Measurements from ENCODE around the gene GINM1.

The GINM1 gene

GRCh38 chr6:149567194-149567586 lies 1.0 kb downstream of the GINM1 start:
- no peak for TF ChIP-seq CTCF (IDR thresholded peaks at IDR 0.05)

DNA sequence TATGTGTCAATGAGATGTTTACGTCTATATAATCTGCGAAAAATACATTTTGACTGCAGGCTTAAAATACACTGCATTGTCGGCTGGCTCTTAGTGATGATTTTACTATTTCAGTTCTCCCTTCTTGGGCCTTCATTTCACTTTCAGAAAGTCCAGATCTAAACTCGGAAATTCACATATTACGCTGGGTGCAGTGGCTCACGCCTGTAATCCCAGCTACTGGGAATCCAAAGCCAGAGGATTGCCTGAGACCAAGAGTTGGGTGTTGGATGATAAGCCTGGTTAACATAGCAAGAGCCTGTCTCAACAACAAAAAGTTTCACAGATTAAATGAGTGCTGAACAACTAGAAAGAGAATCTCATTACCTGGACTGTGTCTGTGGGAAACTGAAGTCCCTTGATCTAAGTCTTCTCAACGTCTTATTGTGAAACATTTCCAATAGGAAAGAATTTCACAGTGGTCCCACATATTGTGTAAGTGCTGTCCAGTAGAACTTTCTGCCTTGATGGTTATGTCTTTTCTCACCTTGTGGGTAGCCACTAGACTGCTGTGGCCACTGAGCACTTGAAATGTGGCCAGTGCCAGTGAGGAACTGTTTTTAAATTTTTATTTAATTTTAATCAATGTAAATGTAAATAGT lies 1.9 kb downstream of the GINM1 start:
- no peak for TF ChIP-seq CTCF (IDR thresholded peaks at IDR 0.05)

DNA sequence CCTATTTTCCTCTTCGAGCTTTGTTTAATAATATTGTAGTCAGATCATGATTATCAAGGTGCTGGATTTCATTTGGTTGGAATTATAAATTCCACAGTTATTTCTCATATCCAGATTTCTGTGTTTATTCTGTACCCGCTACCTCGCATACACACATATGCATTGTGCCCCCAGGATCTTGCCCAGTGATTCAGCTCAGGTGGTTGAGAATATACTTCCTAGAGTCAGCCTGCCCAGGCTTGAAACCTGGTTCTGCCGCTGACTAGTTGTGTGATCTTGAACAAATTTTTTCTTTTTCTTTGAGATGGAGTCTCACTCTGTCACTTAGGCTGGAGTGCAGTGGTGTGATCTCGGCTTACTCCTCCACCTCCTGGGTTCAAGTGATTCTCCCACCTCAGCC lies 14.7 kb downstream of the GINM1 start:
- TF ChIP-seq CTCF (IDR thresholded peaks at IDR 0.05): no peak

DNA sequence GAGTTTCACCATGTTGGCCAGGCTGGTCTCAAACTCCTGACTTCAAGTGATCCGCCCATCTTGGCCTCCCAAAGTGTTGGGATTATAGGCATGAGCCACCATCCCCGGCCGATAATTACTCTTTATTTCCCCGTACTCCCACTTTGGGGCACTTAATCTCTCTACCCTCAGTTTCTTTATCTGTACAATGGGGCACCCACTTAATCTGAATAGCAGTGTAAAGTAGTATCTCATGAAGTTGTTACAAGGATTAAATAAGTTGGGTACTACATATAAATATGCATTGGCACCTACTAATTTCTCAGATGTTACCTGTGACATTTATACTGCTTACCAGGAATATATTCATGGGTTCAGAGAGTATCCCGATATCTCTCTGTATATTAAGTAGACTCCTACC lies 15.2 kb downstream of the GINM1 start:
- TF ChIP-seq CTCF (IDR thresholded peaks at IDR 0.05): no peak

DNA sequence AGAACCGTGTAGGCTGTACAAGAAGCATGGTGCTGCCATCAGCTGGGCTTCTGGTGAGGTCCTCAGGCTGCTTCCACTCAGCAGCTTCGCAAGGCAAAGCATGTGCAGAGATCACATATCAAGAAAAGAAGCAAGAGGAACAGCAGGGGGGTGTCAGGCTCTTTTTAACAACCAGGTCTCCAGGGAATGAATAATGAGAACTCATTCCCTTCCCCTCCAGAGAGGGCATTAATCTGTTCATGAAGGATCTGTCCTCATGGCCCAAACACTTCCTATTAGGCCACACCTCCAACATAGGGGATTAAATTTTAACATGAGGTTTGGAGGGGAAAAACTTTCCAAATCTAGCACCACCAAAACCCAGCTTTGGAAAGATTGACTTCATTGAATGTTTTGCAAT lies 20.0 kb downstream of the GINM1 start:
- TF ChIP-seq CTCF (IDR thresholded peaks at IDR 0.05): no peak

DNA sequence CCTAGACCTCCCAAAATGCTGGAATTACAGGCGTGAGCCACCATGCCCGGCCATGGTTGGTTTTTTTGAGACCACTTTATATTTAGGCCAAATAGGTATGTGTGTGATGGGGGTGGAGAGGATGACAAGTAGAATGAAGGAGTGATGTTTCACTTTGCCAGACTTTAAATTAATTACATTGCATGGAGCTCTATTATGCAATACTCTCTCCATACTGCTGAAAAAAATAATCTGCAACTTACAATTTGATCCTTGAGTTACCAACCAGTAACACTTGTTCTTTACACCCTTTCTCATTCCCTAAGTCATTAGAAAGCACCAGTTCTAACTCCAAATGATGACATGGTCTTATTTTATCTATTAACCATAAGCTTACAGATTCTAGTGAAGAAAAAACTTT lies 26.8 kb downstream of the GINM1 start:
- no peak for TF ChIP-seq CTCF (IDR thresholded peaks at IDR 0.05)

DNA sequence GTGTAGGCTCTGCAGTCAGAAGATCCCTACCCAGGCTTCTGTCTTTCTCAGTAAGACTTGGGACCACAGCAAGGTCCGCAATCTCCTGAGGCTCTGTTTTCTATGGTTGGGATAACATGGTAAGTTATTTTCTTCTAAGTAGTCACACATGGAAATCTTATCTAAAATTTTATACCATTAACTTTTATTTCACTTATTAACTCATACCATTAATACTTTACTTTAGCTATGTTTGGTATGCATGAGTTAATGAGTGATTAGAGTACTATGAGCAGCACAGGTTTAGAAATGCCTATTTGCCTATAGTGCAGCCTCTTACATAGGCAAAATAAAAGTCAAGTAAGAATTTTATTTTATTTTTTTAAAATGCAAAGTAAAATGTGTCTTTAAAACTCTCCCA lies 27.2 kb downstream of the GINM1 start:
- no peak for TF ChIP-seq CTCF (IDR thresholded peaks at IDR 0.05)

DNA sequence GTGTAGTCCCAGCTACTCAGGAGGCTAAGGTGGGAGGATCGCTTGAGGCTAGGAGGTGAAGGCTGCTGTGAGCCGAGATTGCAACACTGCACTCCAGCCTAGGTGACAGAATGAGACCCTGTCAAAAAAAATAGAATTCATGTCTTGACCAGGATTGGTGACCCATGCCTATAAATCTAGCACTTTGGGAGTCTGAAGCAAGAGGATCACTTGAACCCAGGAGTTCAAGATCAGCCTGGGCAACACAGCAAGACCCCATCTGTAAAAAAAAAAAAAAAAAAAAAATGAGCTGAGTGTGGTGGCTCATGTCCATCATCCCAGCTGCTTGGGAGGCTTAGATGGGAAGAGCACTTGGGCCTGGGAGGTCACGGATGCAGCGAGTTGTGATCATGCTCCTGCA lies 34.3 kb downstream of the GINM1 start:
- no peak for TF ChIP-seq CTCF (IDR thresholded peaks at IDR 0.05)
